HG02610 (cell line): ENCODE measurements around the gene SH3GL1.
"Not testable (repeated sequence)": the region's sequence is repeated elsewhere in the genome, so short reads cannot be mapped to it uniquely, and the experiment has no call there.

Experiments used
- ATAC-seq: cut with Tn5 transposase; IDR thresholded peaks from one replicate; pipeline ENCODE4 v1.9.1; 2021; ENCODE audit warnings: mild to moderate bottlenecking, moderate library complexity; ENCODE audit not compliant: unreplicated experiment

SH3GL1 gene

GRCh38 chr19:4365791-4366665 lies 34.3 kb downstream of the SH3GL1 start:
- no peak for ATAC-seq

- ATAC-seq: no peak
Measured at GRCh38 chr19:4365341-4365740, 35.0 kb downstream of the SH3GL1 start.

- no peak for ATAC-seq
Measured at GRCh38 chr19:4363571-4364304, 36.6 kb downstream of the SH3GL1 start.

- ATAC-seq: no peak
Measured at GRCh38 chr19:4362831-4363545, 37.4 kb downstream of the SH3GL1 start.

- ATAC-seq: no peak
Measured at GRCh38 chr19:4362101-4362828, 38.1 kb downstream of the SH3GL1 start.

- ATAC-seq: no peak
Measured at GRCh38 chr19:4361152-4362046, 38.9 kb downstream of the SH3GL1 start.

GRCh38 chr19:4360641-4361151 lies 39.7 kb downstream of the SH3GL1 start:
- no peak for ATAC-seq

GRCh38 chr19:4360081-4360569 lies 40.2 kb downstream of the SH3GL1 start:
- no peak for ATAC-seq

GRCh38 chr19:4359627-4360000 lies 40.7 kb downstream of the SH3GL1 start:
- no peak for ATAC-seq

- ATAC-seq: no peak
Measured at GRCh38 chr19:4358709-4359626, 41.4 kb downstream of the SH3GL1 start.

GRCh38 chr19:4357921-4358326 lies 42.4 kb downstream of the SH3GL1 start:
- ATAC-seq: no peak

GRCh38 chr19:4357095-4357797 lies 43.1 kb downstream of the SH3GL1 start:
- no peak for ATAC-seq

GRCh38 chr19:4354897-4355296 lies 45.5 kb downstream of the SH3GL1 start:
- ATAC-seq: no peak

- no peak for ATAC-seq
Measured at GRCh38 chr19:4354282-4354681, 46.1 kb downstream of the SH3GL1 start.

- no peak for ATAC-seq
Measured at GRCh38 chr19:4352701-4353121, 47.6 kb downstream of the SH3GL1 start.

GRCh38 chr19:4350726-4351125 lies 49.6 kb downstream of the SH3GL1 start:
- no peak for ATAC-seq

- ATAC-seq: no peak
Measured at GRCh38 chr19:4350111-4350510, 50.2 kb downstream of the SH3GL1 start.

GRCh38 chr19:4349225-4349624 lies 51.1 kb downstream of the SH3GL1 start:
- ATAC-seq: not testable (repeated sequence)
